Fibroblast of the conjunctiva (primary cell): Measurements from ENCODE around the gene ARHGAP20.

Experiments
- DNase-seq: peaks from one replicate; pipeline ENCODE4 v3.0.0-alpha.2; 2010; ENCODE audit warnings: low read depth

ARHGAP20 gene, protein sequence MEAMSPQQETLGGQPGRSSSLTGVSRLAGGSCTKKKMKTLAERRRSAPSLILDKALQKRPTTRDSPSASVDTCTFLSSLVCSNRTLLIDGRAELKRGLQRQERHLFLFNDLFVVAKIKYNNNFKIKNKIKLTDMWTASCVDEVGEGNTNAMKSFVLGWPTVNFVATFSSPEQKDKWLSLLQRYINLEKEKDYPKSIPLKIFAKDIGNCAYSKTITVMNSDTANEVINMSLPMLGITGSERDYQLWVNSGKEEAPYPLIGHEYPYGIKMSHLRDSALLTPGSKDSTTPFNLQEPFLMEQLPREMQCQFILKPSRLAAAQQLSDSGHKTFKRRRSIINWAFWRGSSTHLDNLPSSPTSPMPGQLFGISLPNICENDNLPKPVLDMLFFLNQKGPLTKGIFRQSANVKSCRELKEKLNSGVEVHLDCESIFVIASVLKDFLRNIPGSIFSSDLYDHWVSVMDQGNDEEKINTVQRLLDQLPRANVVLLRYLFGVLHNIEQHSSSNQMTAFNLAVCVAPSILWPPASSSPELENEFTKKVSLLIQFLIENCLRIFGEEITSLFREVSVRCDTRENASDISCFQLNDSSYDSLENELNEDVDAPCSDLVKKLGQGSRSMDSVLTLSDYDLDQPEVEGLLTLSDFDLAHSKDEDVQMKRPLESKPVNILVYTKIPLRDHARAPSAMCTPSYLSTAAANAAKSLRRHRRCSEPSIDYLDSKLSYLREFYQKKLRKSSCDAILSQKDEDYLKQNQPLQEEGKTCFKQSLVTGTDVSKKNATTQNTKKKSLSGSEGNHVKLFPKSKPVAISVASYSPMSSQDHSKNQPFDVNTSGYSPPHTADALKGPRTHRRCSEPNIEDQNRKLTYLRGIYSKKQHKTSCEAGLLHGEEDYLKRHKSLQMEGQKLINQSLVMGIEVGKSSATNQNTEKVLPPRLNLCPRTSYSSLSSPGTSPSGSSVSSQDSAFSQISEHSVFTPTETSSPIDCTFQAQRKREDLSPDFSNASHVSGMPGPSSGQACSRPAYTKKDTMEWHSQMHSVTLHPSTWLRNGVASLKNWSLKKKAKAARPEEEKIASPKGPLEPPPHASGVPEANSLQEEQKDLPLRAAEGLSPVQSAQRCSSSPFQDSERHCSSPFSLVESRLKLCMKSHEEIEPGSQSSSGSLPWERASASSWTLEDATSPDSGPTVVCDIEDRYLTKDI

DNA sequence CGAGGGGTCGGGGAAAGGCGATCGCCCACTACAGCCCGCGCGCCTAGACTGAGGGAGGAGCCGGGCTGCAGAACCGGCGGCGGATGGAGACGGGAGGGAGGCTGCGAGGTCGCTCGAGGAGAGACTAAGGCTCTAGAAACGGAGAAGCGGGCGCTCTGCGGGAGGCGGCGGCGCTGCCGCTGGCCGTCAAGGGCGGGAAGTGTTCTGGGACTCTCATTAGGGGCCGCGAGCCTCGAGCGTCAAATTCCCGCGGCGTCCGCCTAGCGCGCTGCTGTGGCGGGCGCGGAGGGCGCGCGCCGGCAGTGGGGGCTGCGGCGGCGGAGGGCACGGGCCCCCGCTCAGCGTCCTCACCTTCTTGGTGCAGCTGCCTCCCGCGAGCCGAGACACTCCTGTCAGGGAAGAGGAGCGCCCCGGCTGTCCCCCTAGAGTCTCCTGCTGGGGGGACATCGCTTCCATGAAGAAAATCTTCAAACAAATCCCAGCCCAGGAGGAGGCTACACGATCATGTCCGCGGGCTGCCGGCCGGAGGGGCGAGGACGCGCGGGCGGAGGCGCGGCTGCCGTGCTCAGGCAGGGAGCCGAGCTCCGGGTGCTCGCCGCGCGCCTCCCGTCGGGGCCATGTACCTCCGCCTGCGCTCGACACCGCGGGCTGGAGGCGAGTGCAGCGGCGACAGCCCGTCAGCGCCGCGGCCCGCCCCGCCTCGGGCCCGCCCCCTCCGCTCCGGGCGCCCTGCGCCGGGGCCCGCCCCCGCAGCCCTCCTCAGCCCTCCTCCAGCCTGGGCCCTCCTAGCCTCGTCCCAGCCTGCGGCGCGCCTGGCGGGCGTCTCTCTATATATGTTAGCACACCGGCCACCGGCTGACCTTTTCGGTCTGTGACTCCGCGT lies at the start of gene ARHGAP20:
Gene ARHGAP20, minus strand, starts transcription at position 662 of the 883 bp plus-strand sequence. Its CDS starts 206 bp downstream, at position 456.
- no peak for DNase-seq

DNA sequence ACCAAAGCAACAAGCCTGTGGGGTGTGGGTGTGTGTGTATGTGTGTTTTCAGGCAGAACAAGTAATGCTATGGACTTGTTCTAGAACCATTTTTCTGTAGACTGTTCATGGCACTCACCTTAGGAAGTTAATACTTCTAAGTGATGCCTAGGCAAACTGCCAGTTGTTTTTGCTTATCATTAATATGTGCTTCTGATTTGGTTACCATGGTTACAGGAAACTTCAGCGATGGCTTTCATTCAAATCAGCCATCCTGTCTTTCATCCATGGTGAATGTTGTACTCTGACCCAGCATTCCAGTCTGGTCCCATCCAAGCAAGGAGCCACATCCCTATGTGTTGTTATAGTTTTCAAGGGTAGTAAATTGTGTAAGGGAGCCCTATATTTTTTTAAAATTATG lies 49.8 kb upstream of the ARHGAP20 start:
- DNase-seq: no peak

DNA sequence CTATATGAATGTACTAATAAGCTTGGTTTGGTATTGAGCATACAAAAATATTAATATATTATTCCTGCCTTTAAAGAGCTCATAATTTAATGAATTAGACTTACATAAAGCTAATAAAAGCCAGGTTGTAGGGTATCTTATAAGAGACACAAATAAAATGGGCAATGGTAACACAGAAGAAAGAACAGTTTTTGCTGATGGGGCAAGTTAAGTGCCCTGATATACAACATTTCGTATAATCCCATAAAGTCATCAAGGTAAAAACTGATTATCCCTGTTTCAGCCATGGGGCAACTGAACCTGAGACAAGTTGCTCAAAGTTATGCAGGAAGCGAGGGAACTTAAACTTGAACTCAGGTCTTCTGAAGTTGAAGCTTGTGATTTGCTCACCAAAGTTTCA lies 48.9 kb upstream of the ARHGAP20 start:
- no peak for DNase-seq

DNA sequence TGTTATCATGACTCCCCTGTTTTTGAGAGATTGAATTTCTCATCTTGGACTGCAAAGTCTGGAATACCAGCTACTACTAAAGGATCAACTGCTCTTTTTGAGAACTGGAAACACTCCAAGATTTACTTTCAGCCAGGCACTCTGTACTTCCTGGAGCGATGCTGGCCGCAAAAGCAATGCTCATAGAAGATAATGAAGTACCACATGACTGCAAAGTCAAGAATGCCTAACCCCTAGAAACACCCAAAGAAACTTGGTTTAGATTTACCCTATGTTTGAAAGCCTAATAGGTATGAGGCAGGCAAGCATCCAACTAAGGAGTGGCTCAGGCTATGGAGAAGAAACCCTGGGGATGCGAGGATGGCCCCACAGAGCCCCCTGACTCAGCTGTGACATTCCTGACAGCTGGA lies 47.7 kb upstream of the ARHGAP20 start:
- peak; percentile 65 for DNase-seq

DNA sequence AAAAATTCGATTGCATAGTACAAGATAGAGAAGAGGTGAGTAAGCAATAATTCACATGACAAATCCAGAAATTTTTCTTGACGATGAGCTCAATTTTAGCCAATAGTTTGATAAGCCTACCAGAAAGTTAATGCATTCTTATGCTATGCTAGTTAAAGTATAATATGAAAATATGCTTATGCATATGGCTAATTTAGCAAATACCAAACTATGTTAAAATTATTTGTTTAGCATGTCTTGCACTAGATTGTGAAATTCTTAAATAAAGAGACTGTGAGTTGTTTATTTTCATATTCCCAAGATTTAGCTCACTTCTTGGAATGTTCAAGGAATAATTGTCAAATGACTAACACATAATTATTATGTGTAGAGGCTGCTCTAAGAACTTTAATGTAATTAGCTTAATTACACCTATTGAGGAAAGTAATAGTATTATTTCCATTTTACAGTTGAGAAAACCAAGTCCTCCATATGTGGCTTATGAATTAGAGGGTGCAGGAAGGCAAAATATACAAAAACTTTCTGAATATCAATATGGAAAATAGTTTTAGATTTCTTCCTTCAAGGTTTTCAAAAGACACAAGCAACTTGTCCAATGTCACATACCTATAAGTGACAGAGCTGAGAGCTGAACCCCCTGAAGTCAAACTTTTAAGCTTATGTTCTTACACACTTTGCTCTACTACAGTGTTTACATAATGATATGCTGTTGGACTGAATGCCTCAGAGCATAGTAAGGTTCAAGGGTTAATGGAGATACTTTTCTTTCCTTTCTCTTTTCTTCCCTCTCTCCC lies 45.9 kb upstream of the ARHGAP20 start:
- DNase-seq: no peak

DNA sequence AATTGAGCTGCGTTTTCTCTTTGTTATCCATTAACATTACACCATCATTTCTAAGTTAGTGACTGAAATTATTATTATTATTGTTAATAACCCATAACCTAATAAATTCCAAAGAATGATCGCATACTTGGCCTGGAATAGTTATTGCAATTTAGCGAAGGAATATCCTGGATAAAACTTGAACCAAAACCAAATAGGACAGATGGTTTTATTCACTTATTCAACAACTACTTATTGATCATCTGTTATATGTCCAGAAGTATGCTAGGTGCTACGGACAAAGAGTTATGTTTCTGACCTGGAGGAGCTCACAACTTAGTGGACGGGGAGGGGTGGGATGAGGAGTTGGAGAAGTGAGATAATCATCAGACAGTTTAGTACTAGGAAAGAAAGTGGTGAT lies 44.8 kb upstream of the ARHGAP20 start:
- DNase-seq: no peak

DNA sequence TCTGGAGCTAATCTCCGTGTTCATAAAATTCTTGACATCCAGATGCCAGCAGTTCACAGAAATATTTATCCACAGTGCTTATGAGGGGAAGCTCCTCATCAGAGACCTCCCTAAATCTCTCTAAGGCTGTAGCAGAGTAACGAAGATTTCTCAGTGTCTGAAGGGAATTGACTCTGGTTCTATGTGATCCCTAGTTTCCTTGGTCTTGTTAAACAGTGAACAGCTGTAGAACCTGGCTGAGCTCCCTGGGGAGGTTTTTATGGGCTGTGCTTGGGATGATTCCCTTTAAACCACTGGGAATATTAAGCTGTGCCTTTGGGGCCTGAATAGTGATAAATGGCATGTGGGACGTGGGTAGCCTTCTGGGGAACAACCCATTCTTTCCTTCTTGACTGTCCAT lies 43.7 kb upstream of the ARHGAP20 start:
- DNase-seq: no peak

DNA sequence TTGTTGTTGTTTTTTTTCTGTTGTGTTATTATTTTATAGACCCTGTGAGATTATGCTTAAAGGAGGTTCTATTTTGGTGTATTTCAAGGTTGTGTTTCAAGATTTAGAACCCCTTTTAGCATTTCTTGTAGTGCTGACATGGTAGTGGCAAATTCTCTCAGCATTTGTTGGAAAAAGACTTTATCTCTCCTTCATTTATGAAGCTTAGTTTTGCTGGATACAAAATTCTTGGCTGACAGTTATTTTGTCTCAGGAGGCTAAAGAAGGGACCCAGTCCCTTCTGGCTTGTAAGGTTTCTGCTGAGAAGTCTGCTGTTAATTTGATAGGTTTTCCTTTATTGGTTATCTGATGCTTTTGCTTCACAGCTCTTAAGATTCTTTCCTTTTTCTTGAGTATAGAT lies 40.7 kb upstream of the ARHGAP20 start:
- DNase-seq: no peak

DNA sequence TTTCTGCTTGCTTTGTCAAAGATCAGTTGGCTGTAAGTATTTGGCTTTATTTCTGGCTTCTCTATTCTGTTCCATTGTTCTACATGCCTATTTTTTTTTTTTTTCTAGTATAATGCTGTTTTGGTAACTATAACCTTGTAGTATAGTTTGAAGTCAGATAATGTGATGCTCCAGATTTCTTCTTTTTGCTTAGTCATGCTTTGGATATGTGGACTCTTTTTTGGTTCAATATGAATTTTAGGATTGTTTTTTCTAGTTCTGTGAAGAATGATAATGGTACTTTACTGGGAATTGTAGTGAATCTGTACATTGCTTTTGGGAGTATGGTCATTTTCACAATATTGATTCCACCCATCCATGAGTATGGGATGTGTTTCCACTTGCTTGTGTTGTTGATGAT lies 37.9 kb upstream of the ARHGAP20 start:
- no peak for DNase-seq

DNA sequence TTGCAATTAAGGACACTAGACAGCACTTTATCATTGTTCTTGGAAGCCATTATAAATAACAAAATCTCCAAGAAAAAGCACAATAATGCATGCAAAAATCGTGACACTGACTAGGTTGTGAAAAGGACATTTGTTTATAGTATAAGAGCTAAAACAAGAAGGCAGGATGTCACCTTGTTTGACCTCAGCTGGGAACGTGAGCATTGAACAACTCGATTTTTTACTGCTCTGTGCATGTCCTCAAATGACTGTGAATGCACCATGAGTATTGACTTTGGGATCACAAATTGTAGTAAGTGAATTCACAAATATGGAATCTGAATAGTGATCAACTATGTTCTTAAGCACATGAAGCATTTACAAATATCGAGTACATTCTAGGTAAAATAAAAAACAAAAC lies 35.3 kb upstream of the ARHGAP20 start:
- no peak for DNase-seq

DNA sequence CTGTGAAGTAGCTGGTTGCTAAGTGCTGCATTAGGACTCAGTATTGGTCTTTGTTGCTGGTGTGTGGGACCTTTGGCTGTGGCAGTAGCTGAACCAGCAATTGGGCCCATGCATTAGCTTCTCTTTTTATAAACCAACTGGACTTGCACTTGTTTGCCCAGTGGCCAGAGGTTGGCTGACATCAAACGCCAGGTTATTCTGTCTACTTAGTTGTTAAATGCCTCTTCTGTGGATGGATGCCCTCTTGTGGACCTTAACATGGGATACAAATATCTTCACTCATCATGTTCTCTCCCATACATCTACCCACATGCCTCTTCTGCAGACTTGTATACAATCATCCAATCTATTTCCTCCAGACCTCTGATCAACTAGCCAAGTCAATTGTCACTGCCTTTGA lies 26.4 kb upstream of the ARHGAP20 start:
- no peak for DNase-seq

DNA sequence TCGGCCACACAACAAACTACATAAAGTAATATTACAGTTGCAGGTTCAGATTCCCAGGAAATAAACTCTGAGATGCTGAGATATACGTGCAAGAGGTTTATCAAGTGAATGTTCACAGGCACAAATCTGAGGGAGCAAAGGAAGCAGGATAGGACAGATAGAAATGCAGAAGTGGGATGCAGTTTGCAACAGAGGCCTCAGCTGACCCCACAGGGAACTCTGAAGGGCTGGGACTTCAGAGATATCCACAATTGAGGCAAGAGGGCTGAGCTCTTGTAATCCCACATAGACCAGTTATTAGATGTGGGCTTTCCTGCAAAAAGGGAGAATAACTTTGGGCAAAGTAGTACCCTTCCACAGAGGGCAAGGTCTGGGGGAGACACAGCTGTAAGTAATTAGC lies 25.4 kb upstream of the ARHGAP20 start:
- no peak for DNase-seq

DNA sequence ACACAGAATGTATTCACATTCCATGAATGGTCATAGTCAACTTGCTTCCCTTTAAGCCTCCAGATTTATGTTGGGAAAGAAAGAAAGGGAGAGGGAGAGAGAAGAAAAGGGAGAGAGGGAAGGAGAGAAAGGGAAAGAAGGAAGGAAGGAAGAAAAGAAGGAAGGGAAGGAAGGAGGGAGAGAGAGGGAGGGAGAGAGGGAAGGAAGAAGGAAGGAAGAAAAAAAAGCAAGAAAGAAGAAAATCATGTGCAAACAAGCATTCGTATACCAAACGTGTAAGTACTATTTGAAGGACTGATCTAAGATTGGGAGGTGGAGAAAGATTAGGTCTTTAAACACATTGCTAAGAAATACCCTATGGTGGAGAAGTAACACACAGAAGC lies 23.9 kb upstream of the ARHGAP20 start:
- DNase-seq: no peak

DNA sequence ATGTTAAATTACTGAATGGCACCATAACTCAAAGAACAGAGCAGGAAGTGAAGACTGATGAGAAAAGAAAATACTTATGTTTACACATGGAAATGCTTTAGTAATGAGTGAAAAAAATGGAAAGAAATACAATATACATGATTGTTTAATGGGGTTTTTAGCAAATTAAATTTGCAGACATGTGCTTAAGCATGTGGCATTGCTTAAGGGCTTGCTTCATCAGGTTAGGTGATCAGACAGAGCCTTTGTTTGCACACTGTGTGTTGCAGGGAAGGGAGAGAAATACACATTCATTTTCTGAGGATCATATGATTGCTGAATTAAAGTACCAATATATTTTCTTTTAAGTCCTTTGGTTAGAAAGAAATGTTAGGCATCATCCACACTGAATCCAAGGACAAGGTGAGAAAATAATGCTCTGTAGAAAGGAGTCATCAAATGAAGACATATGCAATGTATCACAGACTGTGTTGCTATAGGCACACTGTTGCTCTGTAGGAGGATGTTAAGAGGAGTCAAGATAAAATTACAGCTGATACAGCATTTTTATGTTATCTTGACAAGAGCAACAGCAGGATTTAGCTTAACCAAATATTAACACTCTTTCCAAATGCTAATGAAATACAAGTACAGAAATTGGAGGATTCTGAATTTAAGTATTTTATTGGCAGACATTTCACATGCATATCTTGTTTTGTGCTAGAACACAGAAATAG lies 23.4 kb upstream of the ARHGAP20 start:
- no peak for DNase-seq

DNA sequence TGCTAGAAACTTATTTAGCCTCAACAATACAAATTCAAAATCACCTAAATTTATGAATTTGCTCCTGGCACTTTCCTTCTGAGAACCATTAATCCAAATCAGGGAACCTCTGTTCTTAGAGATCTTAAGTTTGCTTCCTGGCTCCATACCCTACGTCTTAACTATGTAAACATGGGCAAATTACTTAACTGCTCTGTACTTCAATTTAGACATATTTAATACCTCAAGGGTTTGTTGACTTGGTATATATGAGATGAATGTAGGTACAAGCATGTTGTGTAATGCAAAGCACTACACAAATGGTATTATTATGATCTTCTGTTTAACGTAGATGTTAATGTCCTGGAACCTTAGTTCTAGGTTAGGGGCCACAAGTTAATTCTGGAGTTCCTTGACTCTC lies 22.6 kb upstream of the ARHGAP20 start:
- no peak for DNase-seq

DNA sequence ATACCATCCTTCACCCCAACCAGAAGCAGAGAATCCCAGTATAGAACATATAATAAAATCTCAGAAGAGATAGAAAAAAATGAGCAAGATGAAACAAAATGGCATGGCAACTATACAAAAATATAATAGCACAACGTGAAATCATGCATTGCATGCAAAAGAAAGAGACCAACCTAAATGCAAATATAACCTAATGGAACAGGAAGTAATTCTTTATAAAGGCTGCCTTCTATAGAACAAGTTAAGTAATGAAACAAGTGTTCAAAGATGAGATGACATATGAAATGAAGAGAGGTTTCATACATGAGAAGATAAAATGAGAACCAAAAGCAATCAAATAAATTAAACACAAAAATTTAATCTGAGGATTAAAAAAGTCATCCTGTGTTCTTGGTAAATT lies 18.5 kb upstream of the ARHGAP20 start:
- DNase-seq: no peak

DNA sequence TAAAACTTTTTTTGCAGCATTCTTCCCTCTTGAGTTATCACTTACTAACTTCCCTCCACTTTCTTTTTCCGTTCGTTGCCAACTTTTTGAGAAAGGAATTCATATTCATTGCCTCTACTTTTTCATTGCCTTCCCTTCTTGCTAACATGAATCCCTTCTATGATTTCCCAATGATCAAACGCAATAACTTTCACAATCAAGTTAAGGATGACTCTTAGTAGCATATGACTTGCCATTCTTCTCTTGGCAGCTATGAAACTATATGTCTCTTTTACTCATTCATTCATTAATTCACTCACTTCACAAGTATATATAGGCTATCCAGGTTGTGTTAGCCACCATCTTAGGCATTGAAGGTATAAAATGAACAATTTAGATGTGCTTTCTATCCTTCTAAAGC lies 16.6 kb upstream of the ARHGAP20 start:
- no peak for DNase-seq

DNA sequence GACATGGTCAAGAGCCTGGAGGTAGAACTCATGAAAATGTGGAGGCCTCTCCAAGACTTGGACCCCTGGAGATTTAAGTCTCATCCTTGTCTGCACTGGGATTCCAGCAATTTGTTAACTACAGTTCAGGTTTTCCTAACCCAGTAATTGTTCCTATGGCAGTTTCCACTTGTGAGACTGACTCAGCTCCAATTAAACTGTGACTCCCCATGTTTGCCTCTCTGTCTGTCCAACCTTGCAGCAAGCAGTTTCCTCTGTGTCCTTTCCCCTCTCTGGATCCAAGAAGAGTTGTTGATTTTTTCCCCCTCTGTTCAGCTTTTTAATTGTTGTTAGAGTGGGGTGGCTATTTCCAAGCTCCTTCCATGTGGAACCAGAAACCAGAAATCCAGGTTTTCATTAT lies 16.2 kb upstream of the ARHGAP20 start:
- DNase-seq: no peak

DNA sequence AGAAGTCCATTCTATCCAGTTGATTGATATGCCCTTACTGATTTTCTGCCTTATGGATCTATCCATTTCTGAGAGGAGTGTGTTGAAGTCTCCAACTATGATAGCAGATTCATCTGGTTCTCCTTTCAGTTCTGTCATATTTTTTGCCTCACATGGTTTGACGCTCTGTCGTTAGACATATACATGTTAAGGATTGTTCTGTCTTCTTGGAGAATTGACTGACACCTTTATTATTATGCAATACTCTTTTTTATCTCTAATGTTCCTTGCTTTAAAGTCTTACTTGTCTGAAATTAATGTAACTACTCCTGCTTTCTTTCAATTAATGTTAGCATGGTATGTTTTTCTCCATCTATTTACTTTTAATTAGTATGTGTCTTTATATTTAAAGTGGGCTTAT lies 12.1 kb upstream of the ARHGAP20 start:
- DNase-seq: no peak
